Femur (tissue), 1 donor: ENCODE data around the gene OR2Z1.

ENCODE experiments used
- DNase-seq: peaks from one replicate; pipeline ENCODE4 v3.0.0-alpha.2; 2017

OR2Z1 gene

DNA sequence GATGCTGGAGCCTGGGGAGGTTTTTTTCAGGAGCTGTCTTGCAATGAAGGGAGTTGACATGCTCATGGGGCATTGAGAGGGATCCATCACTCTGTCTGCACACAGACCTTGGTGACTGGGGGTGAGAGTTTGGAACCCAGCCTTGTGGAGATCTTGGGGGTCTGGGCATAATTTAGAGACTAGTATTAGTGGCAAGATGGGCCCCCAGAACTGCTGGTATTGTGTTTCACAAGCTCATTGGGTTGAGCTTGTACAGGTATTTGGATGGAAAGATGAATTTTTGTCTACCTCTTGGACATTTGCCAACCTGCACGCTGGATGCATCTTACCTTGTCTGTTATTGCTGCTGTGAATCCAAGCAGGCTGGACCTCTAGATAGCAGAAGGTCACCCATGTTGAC, at the start of gene OR2Z1:
OR2Z1 (plus strand) TSS at position 301 of the 400 bp plus-strand sequence. CDS start 9,395 bp downstream, outside the sequence.
- DNase-seq = no peak

GRCh38 chr19:8673276-8673891, 48.0 kb upstream of the OR2Z1 start:
- DNase-seq = no peak

GRCh38 chr19:8675066-8675465, 46.4 kb upstream of the OR2Z1 start:
- no peak for DNase-seq

- DNase-seq = no peak
Observed at GRCh38 chr19:8678244-8678807, 43.1 kb upstream of the OR2Z1 start.

GRCh38 chr19:8680676-8681344, 40.6 kb upstream of the OR2Z1 start:
- DNase-seq = no peak

DNA sequence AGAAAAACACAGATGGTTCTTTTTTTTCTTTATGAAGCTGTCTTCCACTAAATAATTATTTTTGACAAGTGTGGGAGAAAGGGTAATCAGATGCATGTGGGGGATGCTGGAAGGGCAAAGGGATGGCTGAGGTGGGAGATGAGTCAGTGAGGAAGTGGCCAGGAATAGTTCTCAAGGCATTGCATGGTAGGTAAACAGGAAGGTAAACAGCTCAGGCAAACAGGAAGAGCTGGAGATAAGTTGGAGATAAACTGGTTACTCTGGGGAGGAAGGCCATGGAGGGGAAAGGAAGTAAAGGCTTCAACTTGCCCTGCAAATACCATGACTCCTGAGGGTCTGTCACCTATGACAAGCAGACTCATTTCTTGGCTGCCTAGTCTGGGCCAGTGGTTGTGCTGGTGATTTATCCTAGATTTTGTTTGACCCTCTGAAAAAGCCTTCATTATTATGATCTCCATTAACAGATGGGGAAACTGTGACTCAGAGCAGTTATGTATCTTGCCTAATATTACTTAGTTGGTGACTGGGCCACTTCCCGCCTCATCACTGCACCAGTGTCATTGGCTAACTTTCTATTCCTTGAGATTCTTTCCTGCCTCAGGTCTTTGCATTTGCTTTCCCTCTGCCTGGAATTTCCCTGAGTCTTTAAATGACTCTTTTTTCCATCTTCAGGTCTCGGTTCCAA, 39.9 kb upstream of the OR2Z1 start:
- no peak for DNase-seq

DNA sequence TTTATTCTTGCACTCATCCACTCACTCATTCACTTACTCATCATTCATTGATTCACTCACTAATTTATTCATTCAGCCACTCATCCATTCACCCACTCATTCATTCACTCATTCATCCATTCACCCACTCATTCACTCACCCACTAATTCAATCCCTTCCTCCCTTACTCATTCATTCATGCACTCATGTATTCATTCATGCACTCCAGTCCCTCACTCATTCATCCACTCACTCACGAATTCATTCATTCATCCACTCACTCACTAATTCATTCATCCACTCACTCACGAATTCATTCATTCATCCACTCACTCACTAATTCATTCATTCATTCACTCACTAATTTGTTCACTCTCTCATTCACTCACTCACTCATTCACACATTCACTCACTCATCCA, 39.0 kb upstream of the OR2Z1 start:
- no peak for DNase-seq

DNA sequence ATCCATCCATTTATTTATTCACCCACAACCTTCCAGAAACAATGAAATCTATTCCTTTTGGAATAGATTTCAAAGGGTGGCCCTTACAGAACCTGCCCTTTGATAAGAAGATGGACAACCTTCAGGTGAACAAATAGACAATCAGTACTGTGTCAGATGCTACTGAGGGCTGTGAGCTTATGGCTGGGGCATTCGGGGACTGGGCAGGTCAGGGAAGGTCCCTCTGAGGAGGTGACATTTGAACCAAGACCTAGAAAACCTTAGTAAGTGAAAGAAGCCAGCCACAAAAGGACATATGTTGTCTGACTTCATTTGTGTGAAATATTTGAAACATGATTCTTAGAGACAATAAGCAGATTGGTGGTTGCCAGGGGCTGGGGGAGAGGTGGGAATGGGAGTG, 38.5 kb upstream of the OR2Z1 start:
- no peak for DNase-seq

DNA sequence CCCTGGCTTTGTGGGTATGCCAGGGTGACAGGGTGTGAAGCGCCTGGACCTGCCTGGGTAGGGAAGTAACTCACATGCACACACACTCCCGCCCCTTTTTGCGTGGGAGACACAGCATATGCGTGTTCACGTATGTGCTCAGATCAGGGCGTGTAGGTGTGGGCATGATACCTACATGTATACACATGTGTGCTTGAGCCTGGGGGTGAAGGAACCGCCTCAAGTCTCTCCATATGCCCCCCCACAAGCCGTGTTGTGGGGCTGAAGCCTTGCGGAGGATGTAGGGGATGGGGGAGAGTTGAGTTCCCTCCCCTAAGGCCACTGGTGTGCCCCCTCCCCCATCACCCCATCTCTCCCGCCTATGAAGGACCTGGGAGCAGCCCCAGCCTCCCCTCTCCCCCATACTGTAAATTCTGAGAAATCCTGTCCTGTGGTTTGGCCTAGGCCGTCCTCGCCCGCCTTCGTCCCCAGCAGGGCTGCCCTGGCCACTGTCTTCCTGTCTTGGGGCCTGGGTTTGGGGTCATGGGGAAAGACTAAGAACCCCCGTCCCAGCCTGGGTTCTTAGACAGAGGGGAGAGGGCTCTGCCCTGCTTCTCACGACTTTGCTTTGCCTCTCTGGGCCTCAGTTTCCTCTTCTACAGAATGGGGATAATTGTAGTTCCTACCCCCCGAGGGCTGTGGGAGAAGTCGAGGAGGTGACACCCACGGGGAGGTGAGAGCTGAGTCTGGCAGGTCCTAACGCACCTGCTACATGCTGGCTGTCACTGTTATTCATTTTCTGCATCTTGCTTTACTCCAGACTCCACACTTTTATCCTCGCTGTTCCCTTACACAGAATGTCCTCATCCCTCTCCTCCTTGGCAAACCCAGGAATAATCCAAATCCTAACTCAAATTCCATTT, 37.2 kb upstream of the OR2Z1 start:
- DNase-seq = no peak

DNA sequence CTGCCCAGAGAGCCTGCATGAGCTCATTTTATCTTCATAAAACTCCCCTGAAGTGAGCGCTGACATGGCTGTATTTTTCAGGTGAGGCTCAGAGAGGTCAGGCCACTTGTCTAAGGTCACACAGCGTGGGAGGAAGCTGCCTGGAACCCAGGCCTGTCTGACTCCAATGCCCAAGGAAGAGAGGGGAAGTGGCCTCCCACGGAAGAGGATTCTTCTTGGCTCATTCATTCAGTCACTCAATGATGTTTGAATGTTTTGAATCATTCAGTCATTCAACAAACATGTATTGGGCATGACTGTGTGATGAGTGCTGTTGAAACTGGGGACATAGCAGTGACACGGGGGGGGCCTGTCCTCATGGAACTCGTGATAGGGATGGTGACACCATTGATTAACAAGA, 34.9 kb upstream of the OR2Z1 start:
- DNase-seq = no peak

- no peak for DNase-seq
Observed at GRCh38 chr19:8688930-8689329, 32.5 kb upstream of the OR2Z1 start.

- DNase-seq = no peak
Observed at GRCh38 chr19:8690753-8691539, 30.5 kb upstream of the OR2Z1 start.

DNA sequence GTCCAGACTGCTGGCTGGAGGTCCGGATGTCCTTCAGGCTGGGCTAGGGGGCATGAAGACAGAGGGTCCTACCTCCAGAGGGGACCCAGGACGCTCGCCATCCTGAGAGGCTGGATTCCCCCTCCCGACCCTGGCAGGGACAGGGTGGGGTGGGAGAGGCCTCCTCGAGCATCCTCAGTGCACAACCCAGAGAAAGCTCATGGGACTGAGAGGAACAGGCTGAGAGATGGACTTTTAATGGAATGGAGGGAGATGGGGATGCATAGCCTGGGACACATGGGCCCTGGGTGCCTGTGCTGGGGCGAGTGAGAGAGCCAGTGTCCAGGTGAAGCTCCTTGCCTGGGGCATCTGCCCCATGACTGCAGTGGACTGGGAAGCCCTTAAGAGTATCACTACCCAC, 25.9 kb upstream of the OR2Z1 start:
- no peak for DNase-seq

GRCh38 chr19:8695911-8696310, 25.5 kb upstream of the OR2Z1 start:
- no peak for DNase-seq

DNA sequence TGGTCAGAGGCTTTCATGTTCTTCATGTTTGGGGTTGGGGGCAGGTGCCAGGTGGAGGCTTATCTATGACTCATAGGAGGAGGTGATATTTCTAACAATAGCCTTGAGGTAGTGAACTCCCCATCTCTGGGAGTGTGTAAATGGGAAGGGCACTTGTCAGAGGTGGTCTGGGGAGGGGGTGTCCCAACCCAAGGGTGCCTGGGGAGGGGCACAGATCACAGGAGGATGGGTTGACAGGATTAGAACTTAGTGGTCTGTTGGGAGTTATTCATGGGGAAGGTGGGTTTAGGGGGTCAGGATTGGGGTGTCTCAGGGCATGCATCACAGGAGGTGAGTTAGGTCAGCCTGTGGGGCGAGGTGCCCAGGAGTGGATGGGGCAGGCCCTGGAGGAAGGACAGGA, 24.4 kb upstream of the OR2Z1 start:
- DNase-seq = no peak

GRCh38 chr19:8697671-8698432, 23.6 kb upstream of the OR2Z1 start:
- DNase-seq = no peak

DNA sequence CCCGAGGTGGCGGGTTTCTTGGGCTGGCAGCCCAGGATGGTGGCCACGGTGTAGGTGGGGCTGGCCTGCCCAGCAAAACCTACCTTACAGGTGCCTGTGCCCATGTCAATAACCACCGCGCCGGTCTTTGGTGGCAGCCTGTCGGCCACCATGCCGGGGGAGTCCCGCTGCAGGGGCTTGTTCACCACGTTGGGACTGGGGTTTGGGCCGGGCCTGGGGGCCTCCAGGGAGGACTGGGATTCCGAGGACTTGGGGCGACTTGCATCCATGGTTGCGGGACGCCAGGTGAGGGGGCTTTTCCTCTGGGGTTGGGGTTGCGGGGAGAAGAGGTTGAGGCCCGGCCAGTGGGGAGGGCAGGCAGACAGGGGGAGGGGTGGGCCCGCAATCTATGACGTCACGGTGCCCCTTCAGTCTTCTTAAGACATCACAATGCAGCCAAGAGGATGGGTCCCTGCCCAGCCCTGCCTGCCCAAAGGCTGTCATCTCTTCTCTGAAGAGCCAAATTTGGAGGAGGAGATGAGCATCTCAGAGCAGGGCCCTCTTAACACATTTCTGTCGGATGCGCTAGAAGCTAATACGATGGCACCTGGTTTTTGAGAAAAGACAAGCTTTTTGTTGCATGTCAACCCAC, 22.9 kb upstream of the OR2Z1 start, which contains the start of gene ACTL9:
ACTL9 (minus strand) TSS at position 363 of the 631 bp plus-strand sequence; CDS start at position 269, 94 bp downstream.
- DNase-seq = no peak

- no peak for DNase-seq
Observed at GRCh38 chr19:8699908-8700307, 21.5 kb upstream of the OR2Z1 start.

DNA sequence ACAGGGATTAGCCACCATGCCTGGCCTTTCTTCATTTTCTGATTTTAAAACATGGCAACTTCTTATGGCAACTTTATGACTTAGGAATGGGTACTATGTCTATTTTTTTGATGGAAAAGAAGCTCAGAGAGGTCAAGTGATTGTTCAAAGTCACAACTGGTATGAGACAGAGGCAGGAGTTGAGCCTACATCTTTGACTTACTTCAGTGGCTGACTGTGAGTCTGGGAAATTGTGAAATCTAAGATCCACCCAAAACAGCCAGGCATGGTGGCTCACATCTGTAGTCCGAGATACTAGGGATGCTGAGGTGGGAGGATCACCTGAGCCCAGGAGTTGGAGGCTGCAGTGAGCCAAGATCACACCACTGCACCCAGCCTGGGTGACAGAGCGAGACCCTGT, 20.5 kb upstream of the OR2Z1 start:
- DNase-seq = no peak

GRCh38 chr19:8702350-8702749, 19.1 kb upstream of the OR2Z1 start:
- no peak for DNase-seq

DNA sequence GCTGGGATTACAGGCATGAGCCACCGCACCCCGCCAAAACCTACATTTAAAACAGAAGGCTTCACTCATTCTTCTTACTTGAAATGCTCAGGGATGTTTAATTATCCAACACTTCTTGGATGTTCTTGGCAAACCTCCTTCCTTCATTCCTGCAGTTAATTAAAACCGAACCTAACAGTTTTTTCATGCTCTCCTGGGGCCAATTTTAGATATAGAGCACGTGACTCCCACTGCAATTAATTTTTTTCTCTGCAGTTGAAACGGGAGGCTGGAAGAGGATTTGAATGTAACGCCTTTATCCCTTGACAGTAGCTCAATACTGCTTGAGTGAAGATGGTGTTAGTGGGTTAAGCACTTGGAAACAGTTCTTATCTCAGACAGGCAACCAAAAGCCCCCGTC, 18.2 kb upstream of the OR2Z1 start:
- DNase-seq = no peak
